Occipital lobe (tissue), 2 donors: ENCODE results near the gene IL17RB. TPM values are rescaled to one million over a fixed set of nuclear protein-coding genes. Genes with fewer than 3 reads are reported as not detected.

Experiments used
- DNase-seq: peaks from one replicate; lab custom pipeline; 2025; lab: John Stamatoyannopoulos, UW
- total RNA-seq: library from RNA; depleted of rRNA; stranded (reverse); fragments of >200 nt; gene quantifications from one replicate; pipeline ENCODE4 v1.2.3, GENCODE V29; 2014

Gene IL17RB
- total RNA-seq, 1 donor from 2014 or later, result 2.2 TPM

DNA sequence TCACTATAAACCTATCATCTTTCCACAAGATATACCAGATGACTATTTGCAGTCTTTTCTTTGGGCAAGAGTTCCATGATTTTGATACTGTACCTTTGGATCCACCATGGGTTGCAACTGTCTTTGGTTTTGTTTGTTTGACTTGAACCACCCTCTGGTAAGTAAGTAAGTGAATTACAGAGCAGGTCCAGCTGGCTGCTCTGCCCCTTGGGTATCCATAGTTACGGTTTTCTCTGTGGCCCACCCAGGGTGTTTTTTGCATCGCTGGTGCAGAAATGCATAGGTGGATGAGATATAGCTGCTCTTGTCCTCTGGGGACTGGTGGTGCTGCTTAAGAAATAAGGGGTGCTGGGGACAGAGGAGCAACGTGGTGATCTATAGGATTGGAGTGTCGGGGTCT lies 33.9 kb upstream of the IL17RB start:
- DNase-seq, result no peak

DNA sequence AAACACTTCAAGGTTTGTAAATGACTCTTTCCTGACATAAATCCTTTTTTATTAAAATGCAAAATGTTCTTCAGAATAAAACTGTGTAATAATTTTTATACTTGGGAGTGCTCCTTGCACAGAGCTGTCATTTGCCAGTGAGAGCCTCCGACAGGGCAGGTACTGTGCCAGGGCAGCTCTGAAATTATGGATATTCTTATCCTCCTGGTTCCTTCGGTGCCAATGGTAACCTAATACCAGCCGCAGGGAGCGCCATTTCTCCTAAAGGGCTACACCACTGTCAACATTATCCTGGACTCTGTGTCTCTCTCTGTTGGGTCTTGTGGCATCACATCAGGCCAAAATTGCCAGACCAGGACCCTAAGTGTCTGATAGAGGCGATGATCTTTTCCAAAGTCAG lies 33.1 kb upstream of the IL17RB start:
- DNase-seq, result no peak

DNA sequence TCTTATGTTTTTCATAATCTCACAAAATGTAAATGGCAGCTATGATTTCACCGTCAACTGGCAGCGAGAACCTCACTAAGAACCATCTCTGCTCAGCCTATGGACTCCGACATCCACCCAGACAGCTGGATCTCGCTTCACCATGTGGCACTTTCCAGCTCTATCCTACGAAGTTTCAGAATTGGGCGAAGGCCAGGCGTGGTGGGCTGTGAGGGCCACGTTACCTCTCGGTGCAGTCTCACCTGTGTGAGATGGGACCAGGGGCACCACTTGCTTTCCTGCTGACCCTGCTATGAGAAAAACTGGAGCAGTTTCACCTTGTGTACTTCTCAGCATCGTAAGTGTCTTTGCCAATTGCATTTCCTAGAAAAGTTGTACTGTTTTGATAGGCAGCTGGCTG lies 32.5 kb upstream of the IL17RB start:
- DNase-seq, result no peak

DNA sequence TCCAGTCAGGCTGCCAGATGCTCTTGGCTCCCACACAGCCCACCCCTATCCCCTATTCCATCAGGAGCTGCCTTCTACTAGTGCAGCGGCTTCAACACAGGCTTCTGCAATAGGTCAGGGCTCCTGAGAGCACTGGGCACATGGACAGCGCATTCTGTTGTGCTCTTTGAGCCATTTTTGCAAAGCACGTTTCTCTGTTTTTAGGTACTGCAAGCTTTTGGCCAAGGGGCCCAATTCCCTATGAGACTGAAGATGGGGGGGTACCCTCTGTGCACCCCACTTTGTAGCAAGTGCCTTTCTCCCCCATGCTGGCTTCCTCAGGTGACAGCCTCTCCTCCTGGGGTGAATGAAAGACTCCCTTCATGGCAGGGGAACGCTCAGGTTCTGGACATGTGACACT lies 31.3 kb upstream of the IL17RB start:
- DNase-seq, result no peak

DNA sequence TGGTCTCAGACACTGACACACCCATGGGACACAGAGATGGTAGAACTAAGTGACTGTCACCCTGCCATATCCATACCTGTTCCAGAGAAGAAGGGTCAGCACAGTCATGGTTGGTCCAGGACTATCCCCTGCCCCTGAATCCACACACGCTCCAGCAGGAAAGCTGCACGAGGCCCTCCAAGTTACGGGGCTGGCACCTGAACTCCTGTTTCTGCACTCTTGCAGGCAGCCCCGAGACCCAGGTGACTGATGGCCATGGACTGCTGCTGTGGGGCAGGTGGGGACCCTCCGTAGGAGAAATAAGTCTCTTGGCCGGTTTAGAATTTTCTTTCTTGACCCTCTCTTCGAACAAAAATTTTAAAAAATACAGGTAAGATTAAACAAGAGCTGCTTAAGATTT lies 30.7 kb upstream of the IL17RB start:
- no peak for DNase-seq

DNA sequence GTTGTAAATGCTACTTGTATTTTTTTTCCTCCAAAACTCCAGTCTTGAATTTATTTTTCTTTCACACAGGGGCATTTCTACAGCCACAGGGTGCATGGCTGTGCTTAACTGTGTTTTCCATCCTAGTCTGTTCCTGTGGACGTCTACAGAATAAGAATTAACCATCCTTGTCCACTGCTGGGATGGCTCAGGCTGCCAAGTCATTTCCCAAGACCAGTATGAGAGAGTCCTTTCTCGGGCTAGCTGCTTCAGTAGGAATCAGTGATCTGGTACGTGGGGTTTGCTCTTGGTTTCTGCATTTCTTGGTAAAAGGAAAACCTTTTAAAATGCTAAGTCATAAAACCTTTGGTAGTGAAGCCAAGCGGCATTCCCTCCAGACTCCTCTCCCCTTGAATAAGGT lies 29.9 kb upstream of the IL17RB start:
- DNase-seq, result no peak

DNA sequence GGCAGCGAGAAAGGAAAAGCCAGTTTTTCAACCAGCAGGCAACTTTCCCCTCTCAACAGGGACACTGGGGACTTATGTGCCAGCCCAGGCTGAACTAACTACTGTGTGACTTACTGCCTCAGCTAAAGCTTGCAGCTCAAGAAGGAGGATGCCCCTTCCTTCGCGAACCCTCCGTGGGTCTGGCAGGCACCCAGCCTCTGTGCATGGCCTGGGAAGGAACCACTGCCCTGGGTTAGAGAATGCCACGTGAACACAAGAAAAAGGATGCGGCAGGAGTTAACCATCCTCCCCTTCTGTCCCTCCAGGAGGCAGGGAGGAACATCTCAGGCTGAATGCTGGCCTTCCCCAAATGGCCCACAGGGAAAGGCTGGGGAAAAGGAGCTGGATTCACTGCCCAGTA lies 29.2 kb upstream of the IL17RB start:
- DNase-seq, result no peak

DNA sequence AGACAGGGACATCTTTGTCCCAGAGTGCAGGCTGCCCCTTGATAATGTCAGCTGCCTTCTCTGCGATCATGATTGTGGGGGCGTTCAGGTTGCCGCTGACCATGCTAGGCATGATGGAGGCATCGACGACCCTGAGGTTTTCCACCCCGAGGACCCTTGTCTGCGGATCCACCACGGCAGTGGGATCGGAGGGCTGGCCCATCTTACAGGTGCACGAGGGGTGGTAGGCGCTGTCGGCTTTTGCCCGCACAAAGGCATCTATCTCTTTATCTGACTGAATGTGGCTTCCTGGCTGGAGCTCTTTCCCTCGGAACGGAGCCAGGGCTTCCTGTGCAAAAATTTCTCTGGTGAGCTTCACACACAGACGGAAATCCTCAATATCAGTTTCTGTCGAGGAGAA lies 28.6 kb upstream of the IL17RB start:
- DNase-seq, result no peak

DNA sequence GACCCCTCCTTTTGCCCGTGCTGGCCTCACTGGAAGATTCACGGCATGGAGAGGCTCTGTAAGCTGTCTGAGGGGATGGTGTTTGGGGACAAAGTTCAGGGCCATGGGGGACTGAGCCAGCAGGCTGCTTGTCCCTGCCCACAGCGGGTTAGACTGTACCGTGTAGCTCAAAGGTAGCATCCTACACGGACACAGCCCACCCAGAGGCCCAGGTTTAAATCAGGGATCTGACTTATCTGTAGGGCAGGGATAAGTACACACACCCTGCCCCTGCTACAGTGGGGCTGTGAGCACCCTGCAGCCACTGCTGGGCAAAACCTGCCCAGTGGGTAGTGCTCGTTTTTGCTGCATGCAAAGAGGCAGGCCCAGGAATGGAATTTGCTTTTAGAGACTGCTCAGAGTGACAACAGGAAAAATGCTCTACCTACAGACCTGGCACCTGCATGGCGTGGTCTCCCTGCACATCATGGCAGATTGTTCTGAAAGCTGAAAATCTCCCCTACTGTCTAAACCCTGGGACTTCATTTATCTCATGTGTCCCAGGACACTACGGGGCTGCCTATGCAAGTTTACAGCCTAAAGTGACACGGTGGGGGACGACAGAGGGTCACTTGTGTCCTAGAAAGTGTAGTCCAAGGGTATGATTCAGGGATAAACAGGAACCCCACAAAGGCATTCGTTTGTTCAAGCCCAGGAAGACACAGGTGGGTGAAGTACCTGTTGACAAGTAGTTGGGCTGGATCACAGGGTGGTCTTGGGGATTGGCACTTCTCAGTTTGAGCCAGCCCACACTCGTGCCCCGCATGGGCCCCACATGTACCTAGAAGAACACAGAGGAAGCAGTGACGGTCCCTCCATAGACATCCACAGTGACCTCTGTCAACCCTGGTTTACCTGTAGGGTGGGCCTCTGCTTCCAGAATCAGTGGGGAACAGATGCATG lies 27.9 kb upstream of the IL17RB start:
- no peak for DNase-seq

DNA sequence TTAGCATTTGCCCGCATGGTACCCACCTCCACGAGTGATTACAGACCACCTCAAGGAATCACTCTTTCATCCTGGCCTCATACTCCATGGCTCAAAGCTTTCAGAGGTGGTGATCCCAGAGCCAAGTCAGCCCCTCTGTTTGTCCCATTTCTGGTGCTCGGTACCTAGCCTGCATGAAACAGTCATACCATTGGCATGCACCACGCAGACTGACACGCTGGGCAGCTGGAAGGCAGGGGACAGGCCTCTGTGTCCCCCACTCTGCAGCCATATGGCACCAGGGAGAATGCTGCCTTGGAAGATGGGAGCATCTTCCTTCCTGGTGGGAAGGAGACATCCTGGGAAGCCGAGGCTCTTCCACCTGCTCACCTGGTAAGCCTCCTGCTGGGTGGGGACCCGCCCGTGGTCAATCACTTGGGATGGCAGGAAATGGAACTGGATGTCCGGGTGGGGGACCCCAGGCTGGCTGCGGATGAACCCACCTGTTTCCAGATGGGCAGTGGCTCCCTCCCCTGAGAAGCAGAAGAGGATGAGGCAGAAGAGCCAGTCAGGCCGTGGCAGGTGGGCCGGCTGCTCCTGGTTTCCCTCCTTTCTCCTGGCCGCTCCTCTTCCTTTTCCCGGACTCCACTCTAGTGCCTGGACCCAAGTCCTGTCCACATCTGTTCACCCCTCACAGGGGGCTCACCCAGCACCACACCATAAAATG lies 27.1 kb upstream of the IL17RB start:
- DNase-seq, result no peak

DNA sequence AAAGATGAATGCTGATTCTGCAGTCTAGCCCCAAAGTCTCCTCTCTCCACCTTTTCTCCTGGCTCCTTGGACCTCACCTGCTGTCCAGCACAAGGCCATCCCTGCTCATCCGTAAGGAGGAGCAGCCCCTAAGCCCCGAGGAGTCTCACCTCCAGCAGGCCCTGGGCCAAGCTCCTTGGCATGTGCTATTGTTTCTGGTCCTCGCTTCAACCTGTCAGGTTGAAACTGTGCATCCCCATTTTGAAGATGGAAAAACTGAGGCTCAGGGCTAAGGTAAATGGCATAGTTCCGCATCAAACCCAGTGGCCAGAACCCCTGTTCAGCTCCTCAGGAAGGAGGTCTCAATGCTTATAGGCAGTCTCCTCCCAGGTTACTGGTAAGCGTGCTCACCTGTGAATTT lies 26.3 kb upstream of the IL17RB start:
- no peak for DNase-seq

DNA sequence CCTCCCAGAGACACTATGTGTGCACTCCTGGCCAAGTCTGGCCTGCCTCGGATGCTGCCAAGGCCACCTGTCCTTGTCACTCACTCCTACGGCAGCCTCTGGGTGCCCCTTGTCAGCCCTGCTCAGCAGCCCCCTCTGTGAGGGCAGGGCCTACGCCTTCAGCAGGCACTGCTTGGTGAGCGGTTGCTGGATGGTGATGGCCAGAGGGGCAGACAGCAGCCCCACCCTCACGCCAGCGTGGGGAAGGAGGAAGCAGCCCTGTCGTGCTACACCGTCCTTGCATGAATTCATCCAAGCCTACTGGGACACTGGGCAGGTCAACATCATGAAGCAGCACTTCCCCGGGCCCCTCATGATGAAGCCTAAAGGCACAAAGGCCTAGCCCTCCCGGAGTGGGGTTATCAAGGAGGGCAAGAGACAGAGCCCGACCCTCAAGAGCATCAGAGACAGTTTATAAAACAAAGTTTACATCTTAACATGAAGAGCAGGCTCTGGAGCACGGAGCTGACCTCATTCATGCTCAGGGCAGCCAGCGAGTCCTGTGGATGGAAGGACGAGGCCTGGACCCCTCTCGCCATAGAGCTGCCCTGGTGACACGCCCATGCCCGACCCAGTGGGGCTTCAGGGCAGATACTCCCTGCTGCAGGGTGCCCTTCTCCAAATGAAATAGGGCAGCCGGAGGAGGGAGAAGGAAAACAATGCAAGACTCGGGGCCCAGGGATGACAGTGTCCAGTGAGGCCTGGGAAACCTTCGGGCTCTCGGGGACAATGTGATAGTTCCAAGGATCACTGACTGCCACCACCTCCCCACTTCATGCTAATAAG lies 25.4 kb upstream of the IL17RB start:
- DNase-seq, result no peak

DNA sequence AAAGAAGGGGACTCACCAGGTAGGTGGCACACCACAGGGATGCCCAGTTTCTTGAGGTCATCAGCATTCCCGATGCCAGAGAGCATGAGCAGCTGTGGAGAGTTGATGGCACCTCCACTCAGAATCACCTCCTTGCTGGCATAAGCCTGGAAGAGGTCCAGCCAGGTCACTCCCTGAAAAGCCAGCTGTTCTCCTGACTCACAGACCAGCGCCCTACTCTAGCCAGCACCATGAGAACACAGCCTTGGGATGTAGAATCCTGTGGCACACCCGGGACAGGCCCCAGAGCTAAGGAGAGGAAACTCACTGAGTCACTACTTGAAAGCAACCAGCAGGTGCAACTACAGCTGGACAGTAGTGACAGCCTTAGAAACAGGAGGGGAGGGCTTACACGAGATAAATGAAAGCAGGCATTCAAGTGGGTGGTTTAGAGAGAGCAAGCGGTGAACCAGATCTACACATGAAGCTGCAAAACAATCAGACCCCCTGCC lies 24.7 kb upstream of the IL17RB start:
- no peak for DNase-seq

DNA sequence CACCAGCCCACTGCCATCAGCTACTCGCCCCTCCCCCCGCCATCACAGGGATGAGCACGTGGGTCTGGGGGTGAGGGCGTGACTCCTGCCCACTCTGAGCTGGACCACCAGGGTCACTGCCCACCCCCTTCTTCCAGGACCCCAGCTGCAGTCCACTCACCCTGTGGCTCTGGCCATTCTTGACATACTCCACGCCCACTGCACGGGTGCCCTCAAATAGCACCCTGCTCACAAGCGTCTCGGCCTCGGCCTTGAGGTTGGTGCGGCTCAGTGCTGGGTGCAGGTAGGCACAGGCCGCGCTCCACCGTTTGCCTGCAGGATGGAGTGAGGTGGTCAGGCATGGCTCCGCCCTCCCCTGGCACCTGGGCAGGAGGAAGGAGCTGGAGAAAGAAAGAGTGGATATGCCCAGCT lies 24.0 kb upstream of the IL17RB start:
- DNase-seq, result no peak

DNA sequence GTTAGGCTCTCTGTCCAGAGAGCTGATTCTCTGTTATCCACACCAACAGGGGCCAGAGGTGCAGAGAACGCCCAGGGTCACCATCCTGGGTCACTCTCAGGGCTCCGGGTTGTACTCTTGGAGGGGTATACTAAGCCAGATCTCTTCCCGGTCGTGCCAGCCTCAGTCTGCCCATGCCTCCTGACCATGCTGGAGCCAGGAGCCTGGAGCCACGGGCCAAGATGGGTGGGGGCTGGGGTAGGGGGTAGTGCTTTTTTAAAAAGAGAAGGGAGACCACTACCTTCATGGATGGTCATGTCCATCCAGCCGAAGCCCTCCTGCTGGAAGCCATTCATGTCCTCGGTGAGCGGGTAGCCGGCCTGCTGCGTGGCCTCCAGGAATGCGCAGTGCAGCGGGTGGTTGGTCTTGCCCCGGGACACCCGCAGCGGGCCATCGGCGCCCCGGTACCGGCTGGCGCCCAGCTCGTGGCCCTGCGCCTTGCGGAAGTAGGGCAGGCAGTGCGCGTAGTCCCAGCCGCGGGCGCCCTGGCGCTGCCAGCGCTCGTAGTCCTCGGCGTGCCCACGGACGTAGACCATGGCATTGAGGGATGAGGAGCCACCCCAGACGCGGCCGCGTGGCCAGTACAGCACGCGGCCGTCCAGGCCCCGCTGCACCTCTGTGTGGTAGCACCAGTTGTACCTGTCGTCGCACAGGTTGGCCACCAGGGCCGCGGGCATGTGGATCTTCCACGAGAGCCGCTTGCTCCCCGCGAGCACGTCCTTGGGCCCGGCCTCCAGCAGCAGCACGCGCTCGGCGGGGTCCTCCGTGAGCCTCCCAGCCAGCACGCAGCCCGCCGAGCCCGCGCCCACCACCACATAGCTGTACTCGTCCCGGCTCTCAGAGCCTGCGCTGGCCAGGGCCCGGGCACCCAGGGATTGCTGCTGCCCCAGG lies 23.1 kb upstream of the IL17RB start:
- DNase-seq, result no peak

DNA sequence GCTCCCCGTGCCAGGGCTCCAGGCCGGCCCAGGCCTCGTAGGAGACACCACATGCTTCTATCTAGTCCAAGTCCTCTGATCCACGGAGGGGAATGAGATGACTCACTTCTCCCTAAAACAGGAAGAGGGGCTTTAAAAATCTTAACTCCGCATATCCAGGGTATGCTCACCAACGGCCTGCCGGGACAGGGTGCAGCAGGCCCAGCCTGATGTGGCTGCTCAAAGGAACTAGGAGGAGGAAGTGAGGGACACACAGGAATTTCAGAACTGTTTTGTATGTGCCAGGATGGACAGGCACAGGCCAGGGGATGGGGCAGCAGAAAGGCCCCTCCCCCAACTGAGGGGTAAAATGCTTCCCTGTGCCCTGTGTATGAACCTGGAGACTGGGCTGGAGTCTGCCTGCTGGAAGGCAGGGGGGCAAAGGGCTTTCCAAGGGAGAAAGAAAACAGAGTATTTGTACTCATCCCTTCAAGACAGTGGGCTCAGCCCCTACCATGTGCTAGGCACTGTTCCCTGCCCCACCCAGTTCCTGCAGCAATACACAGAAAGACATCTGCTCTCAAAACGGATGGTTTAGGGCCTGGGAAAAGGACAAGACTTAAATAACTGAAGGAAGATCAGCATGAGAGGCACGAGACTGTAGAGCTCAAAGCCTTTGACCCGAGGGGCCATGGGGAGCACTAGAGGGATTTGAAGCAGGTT lies 22.3 kb upstream of the IL17RB start:
- DNase-seq, result no peak

DNA sequence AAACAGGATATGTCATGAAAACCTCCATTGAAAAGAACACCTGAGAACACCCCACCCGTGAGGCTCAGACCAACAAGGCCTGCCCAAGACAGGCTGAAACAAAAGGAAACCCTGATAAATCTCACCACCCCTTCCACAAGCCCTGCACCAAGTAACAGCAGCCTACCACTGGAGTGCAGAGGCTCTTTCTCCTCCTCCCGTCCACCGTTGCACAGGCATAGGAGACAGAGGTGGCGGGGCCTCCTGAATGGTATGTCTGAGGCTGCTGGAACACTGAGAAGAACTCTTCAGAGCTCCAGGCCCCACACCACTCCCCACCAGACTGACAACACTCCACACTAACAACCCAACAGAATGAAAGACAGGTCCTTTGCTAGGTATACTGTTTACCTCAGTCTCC lies 21.6 kb upstream of the IL17RB start:
- no peak for DNase-seq

DNA sequence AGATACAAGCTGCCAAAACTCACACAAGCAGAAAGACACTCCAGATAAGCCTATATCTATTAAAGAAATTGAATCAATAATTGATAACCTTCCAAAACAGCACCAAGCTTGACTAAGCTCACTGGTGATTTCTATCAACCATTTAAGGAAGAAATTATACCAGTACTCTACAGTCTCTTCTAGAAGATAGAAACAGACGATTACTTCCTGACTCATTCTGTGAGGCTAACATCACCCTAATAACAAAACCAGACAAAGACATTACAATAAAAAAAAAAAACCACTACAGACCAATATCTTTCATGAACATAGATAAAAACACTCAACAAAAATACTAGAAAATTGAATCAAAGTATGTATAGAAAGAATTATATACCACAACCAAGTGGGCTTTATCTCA lies 20.3 kb upstream of the IL17RB start:
- DNase-seq, result no peak

DNA sequence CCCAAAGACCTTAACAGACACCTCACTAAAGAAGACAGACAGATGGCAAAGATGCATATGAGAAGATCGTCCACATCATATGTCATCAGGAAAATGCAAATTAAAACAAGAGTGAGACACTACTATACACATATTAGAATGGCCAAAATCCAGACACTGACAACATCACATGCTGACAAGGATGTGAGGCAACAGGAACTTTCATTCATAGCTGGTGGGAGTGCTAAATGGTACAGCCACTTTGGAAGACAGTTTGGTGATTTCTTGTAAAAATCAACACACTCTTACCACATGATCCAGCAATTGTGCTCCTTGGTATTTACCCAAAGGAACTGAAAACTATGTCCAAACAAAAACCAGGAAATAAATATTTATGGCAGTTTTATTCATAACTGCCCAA lies 17.8 kb upstream of the IL17RB start:
- DNase-seq, result no peak

DNA sequence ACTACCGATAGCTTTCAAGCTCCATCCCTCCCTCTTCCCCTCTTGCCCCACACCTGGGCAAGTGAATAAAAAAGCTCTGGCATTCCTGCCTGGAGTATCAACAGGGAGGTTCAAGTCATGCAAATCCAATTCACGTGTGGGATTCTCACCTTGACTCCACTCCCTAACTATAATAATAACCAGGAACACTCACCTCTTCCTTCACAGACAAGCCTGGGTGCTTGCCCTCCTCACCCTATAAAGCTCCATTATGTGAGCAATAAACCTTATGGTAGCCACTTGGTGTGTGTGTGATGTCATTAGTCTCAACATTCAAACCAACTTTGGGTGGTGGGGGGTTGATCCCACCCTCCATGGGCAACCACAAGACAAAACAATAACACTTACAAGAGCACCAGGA lies 16.8 kb upstream of the IL17RB start:
- DNase-seq, result no peak
